ENCODE results near the gene VWC2L. TPM values are rescaled to one million over a fixed set of nuclear protein-coding genes. Genes with fewer than 3 reads are reported as not detected.

The VWC2L gene
- polyA plus RNA-seq, 2 of the 4 experiments (the other 2 are of a cell fraction) = not detected

GRCh38 chr2:214577769-214578168 lies 166.9 kb downstream of the VWC2L start:
- H3K9me3 ChIP-seq = no peaks in the 10 kb centered on the region
- POLR2A ChIA-PET = no interaction called here
- H3K4me3 ChIP-seq = no peak overlapping the region
- no peak for FAIRE-seq
- CTCF ChIA-PET = no interaction called here
- no peaks in the 10 kb centered on the region for H3K4me1 ChIP-seq
- WGBS (ENCODE audit: missing lambda C conversion rate) = 52% methylated on average over 6 of the region's 6 CpGs
- no peak for TF ChIP-seq ZSCAN20 (CRISPR knock-in tag; IDR thresholded peaks at IDR 0.05)
- no peak for TF ChIP-seq MYC (IDR thresholded peaks at IDR 0.05; ENCODE audit: borderline replicate concordance, low read length)
- TF ChIP-seq USF2 (IDR thresholded peaks at IDR 0.05) = no peak
- no peak for TF ChIP-seq JUN (IDR thresholded peaks at IDR 0.05)
- no peak for TF ChIP-seq ZNF302 (CRISPR knock-in tag; IDR thresholded peaks at IDR 0.05)
- TF ChIP-seq BHLHE40 (IDR thresholded peaks at IDR 0.05; ENCODE audit: low read depth, low read length) = no peak
- no peak for TF ChIP-seq NPAS2 (CRISPR knock-in tag; IDR thresholded peaks at IDR 0.05; ENCODE audit: borderline replicate concordance)
- TF ChIP-seq RAD21 (conservative IDR thresholded peaks at IDR 0.05 in 1 of 2, IDR thresholded peaks at IDR 0.05 in 1 of 2) = no peak
- no peak for TF ChIP-seq KDM1A (IDR thresholded peaks at IDR 0.05; ENCODE audit: low read depth)
- no peak for TF ChIP-seq KDM5A (IDR thresholded peaks at IDR 0.05)
- TF ChIP-seq BCL3 (IDR thresholded peaks at IDR 0.05) = no peak
- TF ChIP-seq SMC3 (IDR thresholded peaks at IDR 0.05) = no peak
- no peak for TF ChIP-seq EHF (CRISPR knock-in tag; IDR thresholded peaks at IDR 0.05)
- no peak for TF ChIP-seq JUNB (IDR thresholded peaks at IDR 0.05)
- TF ChIP-seq E2F6 (IDR thresholded peaks at IDR 0.05; ENCODE audit: borderline replicate concordance, low read depth) = no peak
- TF ChIP-seq RNF2 (IDR thresholded peaks at IDR 0.05; ENCODE audit: borderline replicate concordance, low read depth) = no peak
- DNase-seq (ENCODE audit: low read depth in 1 of 2, low spot score in 1 of 2) = no peak
- H3K27ac ChIP-seq = no peak overlapping the region
- H3K4me2 ChIP-seq = no peak overlapping the region
- ATAC-seq = no peak

- DNase-seq (ENCODE audit: low read depth in 1 of 2, low spot score in 1 of 2) (no peak), ATAC-seq (no peak), FAIRE-seq (no peak)
- no peak overlapping the region for H3K4me2 ChIP-seq
- TF ChIP-seq RCOR1 (IDR thresholded peaks at IDR 0.05; ENCODE audit: low read depth, low read length) = no peak
- TF ChIP-seq CTCF (IDR thresholded peaks at IDR 0.05) = no peak
- no peak for TF ChIP-seq MYC (IDR thresholded peaks at IDR 0.05; ENCODE audit: borderline replicate concordance, low read length)
- TF ChIP-seq CHD4 (IDR thresholded peaks at IDR 0.05; ENCODE audit: borderline replicate concordance) = no peak
- TF ChIP-seq PHF8 (IDR thresholded peaks at IDR 0.05; ENCODE audit: borderline replicate concordance, low read depth) = no peak
- no peaks in the 10 kb centered on the region for H3K4me1 ChIP-seq
- POLR2A ChIA-PET = no interaction called here
- no peak overlapping the region for H3K4me3 ChIP-seq
- H3K9me3 ChIP-seq = no peaks in the 10 kb centered on the region
- H3K27ac ChIP-seq = no peak overlapping the region
- CTCF ChIA-PET = no interaction called here
- 56% methylated on average over 4 of the region's 4 CpGs for WGBS (ENCODE audit: missing lambda C conversion rate)
Observed at GRCh38 chr2:214578442-214578841, 167.6 kb downstream of the VWC2L start.

GRCh38 chr2:214579035-214579434 lies 168.2 kb downstream of the VWC2L start:
- TF ChIP-seq REST (IDR thresholded peaks at IDR 0.05) (no peak), KDM1A (IDR thresholded peaks at IDR 0.05; ENCODE audit: low read depth) (no peak), EHF (CRISPR knock-in tag; IDR thresholded peaks at IDR 0.05) (no peak), CHD2 (IDR thresholded peaks at IDR 0.05; ENCODE audit: low read length, partially characterized antibody) (no peak), HDAC2 (IDR thresholded peaks at IDR 0.05) (no peak), GATA3 (IDR thresholded peaks at IDR 0.05; ENCODE audit: borderline replicate concordance) (no peak), RCOR1 (IDR thresholded peaks at IDR 0.05; ENCODE audit: low read depth, low read length) (no peak), MAZ (IDR thresholded peaks at IDR 0.05; ENCODE audit: borderline replicate concordance, low read depth, low read length) (no peak), CEBPB (IDR thresholded peaks at IDR 0.05) (no peak), SMC3 (IDR thresholded peaks at IDR 0.05) (no peak), BHLHE40 (IDR thresholded peaks at IDR 0.05; ENCODE audit: low read depth, low read length) (no peak)
- Histone ChIP-seq H3K4me1 (no peaks in the 10 kb centered on the region), H3K4me3 (no peak overlapping the region), H3K27ac (no peak overlapping the region), H3K9me3 (no peaks in the 10 kb centered on the region), H3K4me2 (no peak overlapping the region)
- ChIA-PET CTCF (interaction anchor here (1.3 kb wide), 1 partner anchor 10 kb away, joined by 3 read pairs; no protein-coding TSS in a partner anchor), POLR2A (no interaction called here)
- DNase-seq (ENCODE audit: low read depth in 1 of 2, low spot score in 1 of 2) (no peak), FAIRE-seq (no peak), ATAC-seq (no peak)
- 48% methylated on average over 6 of the region's 6 CpGs for WGBS (ENCODE audit: missing lambda C conversion rate)
